OCI-LY3 (cell line): ENCODE measurements around the gene AKR7A3.

Source experiments
- H2AFZ ChIP-seq: fragments of 200-600, 300-600 bp; shearing (Covaris generic); 2 replicates; pipeline ENCODE4 v1.6.0; 2014; ENCODE audit warnings: antibody characterized with exemption, low read depth, low read length
- H3K27ac ChIP-seq: fragments of 200-600, 300-600 bp; sonication (generic); 2 replicates; pipeline ENCODE4 v1.5.1; 2014; ENCODE audit warnings: mild to moderate bottlenecking, low read length, moderate library complexity, mixed read lengths
- H3K27me3 ChIP-seq: fragments of 200-600, 300-600 bp; sonication (generic); 2 replicates; pipeline ENCODE4 v1.6.1; 2014; ENCODE audit warnings: low read depth, low read length, mixed read lengths
- H3K36me3 ChIP-seq: fragments of 200-600, 300-600 bp; sonication (generic); replicated peaks from 2 replicates; pipeline ENCODE3; 2014; ENCODE audit warnings: low read depth, low read length, mixed read lengths
- H3K4me1 ChIP-seq: fragments of 300-600, 200-600 bp; sonication (generic); 2 replicates; pipeline ENCODE4 v1.6.1; 2014; ENCODE audit warnings: low read length, mixed read lengths
- H3K4me2 ChIP-seq: fragments of 200-600, 300-600 bp; sonication (generic); 2 replicates; pipeline ENCODE4 v1.6.1; 2014; ENCODE audit warnings: low read length, mixed read lengths
- H3K4me3 ChIP-seq: fragments of 300-600, 200-600 bp; sonication (generic); 2 replicates; pipeline ENCODE4 v1.5.1; 2014; ENCODE audit warnings: antibody characterized with exemption, mild to moderate bottlenecking, low read length, moderate library complexity
- H3K79me2 ChIP-seq: fragments of 300-600, 200-600 bp; shearing (Covaris generic); 2 replicates; pipeline ENCODE4 v1.6.1; 2014; ENCODE audit warnings: mild to moderate bottlenecking, low read length, mixed read lengths
- H3K9ac ChIP-seq: fragments of 300-600, 200-600 bp; shearing (Covaris generic); 2 replicates; pipeline ENCODE4 v1.6.0; 2014; ENCODE audit warnings: mild to moderate bottlenecking, low read length, moderate library complexity
- H3K9me3 ChIP-seq: fragments of 200-600, 300-600 bp; shearing (Covaris generic); 2 replicates; pipeline ENCODE4 v1.6.1; 2014; ENCODE audit warnings: low read length, mixed read lengths; ENCODE audit not compliant: insufficient read depth
- H4K20me1 ChIP-seq: fragments of 200-600, 300-600 bp; sonication (generic); 2 replicates; pipeline ENCODE4 v1.6.1; 2016; ENCODE audit warnings: low read length, mixed read lengths; ENCODE audit not compliant: insufficient read depth
- EZH2phosphoT487 ChIP-seq: fragments of 200-600 bp; shearing (Covaris generic); IDR thresholded peaks from 2 replicates; pipeline ENCODE4 v1.6.1; 2018; ENCODE audit warnings: antibody characterized with exemption, mixed run types, low read depth
- TF ChIP-seq, protein P1 (sequence below): fragments of 200-600, 300-600 bp; sonication (generic); IDR thresholded peaks from 2 replicates; pipeline ENCODE4 v1.5.1; 2014; ENCODE audit warnings: antibody characterized with exemption, low read length, low read depth

The AKR7A3 gene

DNA sequence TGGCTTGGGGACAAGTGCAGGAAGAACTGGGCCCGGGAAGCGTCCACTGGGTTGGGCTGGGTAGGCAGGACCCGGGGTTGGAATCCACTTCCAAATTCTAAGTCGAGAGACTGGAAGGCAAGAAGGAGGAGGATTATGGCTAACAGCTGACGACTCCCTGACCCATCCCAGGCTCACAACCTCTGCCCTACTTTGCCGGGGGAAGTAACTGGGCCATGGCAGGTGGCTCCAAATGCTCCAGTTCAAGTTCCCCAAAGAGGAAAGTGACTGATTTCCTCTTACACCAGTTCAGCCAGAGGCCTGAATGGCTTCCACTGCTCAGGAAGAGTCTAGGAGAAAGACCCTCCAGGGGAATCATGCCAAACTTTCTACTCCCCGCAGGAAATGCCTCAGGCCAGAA is 48.7 kb downstream of the AKR7A3 start:
- Histone ChIP-seq H3K27ac (no peak overlapping the region), H3K9me3 (no peaks in the 10 kb centered on the region), H3K27me3 (no peaks in the 10 kb centered on the region), H3K36me3 (peaks cover 27% of the 10 kb centered on the region), H3K4me3 (no peak overlapping the region), H3K4me2 (no peak overlapping the region), H3K9ac (no peak overlapping the region), H3K4me1 (no peaks in the 10 kb centered on the region), H2AFZ (no peak overlapping the region), H4K20me1 (no peaks in the 10 kb centered on the region), H3K79me2 (peaks cover 2% of the 10 kb centered on the region; the same call in 1 of the 2 replicates)
- TF ChIP-seq, protein P1, sequence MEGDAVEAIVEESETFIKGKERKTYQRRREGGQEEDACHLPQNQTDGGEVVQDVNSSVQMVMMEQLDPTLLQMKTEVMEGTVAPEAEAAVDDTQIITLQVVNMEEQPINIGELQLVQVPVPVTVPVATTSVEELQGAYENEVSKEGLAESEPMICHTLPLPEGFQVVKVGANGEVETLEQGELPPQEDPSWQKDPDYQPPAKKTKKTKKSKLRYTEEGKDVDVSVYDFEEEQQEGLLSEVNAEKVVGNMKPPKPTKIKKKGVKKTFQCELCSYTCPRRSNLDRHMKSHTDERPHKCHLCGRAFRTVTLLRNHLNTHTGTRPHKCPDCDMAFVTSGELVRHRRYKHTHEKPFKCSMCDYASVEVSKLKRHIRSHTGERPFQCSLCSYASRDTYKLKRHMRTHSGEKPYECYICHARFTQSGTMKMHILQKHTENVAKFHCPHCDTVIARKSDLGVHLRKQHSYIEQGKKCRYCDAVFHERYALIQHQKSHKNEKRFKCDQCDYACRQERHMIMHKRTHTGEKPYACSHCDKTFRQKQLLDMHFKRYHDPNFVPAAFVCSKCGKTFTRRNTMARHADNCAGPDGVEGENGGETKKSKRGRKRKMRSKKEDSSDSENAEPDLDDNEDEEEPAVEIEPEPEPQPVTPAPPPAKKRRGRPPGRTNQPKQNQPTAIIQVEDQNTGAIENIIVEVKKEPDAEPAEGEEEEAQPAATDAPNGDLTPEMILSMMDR, result no peak
- no peak for TF ChIP-seq EZH2phosphoT487

DNA sequence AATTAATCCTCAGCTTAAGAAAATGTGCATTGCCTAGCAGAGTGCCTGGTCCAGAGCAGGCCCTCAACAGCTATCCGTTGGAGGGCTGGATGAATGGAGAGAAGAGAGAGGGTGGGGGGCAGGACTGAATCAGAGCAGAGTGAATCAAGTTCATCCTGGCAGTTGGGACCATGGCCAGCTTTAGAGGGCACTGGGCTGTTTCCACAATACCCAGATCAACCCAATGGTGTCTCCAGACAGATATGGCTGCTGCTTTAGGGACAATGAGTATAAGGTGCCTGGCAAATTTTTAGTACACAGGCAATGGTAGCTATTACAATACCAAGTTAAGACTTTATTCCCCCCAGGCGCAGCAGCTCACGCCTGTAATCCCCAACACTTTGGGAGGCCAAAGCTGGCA is 54.3 kb downstream of the AKR7A3 start:
- H2AFZ ChIP-seq, result no peak overlapping the region
- no peak overlapping the region for H3K4me3 ChIP-seq
- H3K79me2 ChIP-seq, result no peaks in the 10 kb centered on the region
- H3K36me3 ChIP-seq, result peaks cover 21% of the 10 kb centered on the region
- no peaks in the 10 kb centered on the region for H3K4me1 ChIP-seq
- H3K4me2 ChIP-seq, result no peak overlapping the region
- H3K9ac ChIP-seq, result no peak overlapping the region
- no peaks in the 10 kb centered on the region for H3K9me3 ChIP-seq
- H3K27ac ChIP-seq, result no peak overlapping the region
- TF ChIP-seq, protein P1, result no peak
- no peak for TF ChIP-seq EZH2phosphoT487
- H4K20me1 ChIP-seq, result no peaks in the 10 kb centered on the region
- H3K27me3 ChIP-seq, result no peaks in the 10 kb centered on the region
